ENCODE measurements around the gene ADM. TPM values are rescaled to one million over a fixed set of nuclear protein-coding genes. Genes with fewer than 3 reads are reported as not detected.

Gene ADM
- total RNA-seq, 2 experiments from 2014 or later, result 0.54 to 3.7 TPM

- CTCF ChIA-PET, result interaction anchor here (0.6 to 8.7 kb wide), 35 partner anchors 9 to 1032 kb away, joined by 3 to 91 read pairs (median 5); partner anchors contain the start of gene SBF2
- H3K4me1 Mint-ChIP-seq, result peaks cover 42% of the 10 kb centered on the region
- H3K4me3 Mint-ChIP-seq, result peak overlapping the region; percentile 87
- peaks cover 9% of the 10 kb centered on the region for H3K36me3 Mint-ChIP-seq
- ATAC-seq (no peak), DNase-seq (no peak)
- no peaks in the 10 kb centered on the region for H3K9me3 Mint-ChIP-seq (ENCODE audit: low read depth)
- H3K27me3 Mint-ChIP-seq, result peaks cover 64% of the 10 kb centered on the region
- peak overlapping the region; percentile 78 for H3K27ac Mint-ChIP-seq
These were observed 3.5 kb downstream of the ADM start for GRCh38 chr11:10308201-10308954.

GRCh38 chr11:10309163-10310093, 4.6 kb downstream of the ADM start:
- Mint-ChIP-seq H3K27me3 (peaks cover 56% of the 10 kb centered on the region), H3K4me1 (peaks cover 33% of the 10 kb centered on the region), H3K4me3 (no peak overlapping the region), H3K9me3 (ENCODE audit: low read depth) (no peaks in the 10 kb centered on the region), H3K27ac (no peak overlapping the region), H3K36me3 (peaks cover 9% of the 10 kb centered on the region)
- CTCF ChIA-PET, result interaction anchor here (0.7 to 8.7 kb wide), 11 partner anchors 8 to 561 kb away, joined by 3 to 91 read pairs (median 4); no protein-coding TSS in a partner anchor
- no peak for ATAC-seq
- no peak for DNase-seq

- H3K27ac Mint-ChIP-seq, result no peak overlapping the region
- H3K36me3 Mint-ChIP-seq, result peaks cover 9% of the 10 kb centered on the region
- CTCF ChIA-PET, result interaction anchor here (0.7 to 8.7 kb wide), 7 partner anchors 11 to 562 kb away, joined by 3 to 91 read pairs (median 3); no protein-coding TSS in a partner anchor
- DNase-seq (no peak), ATAC-seq (no peak)
- H3K27me3 Mint-ChIP-seq, result peaks cover 54% of the 10 kb centered on the region
- H3K4me1 Mint-ChIP-seq, result peaks cover 32% of the 10 kb centered on the region
- H3K9me3 Mint-ChIP-seq (ENCODE audit: low read depth), result no peaks in the 10 kb centered on the region
- H3K4me3 Mint-ChIP-seq, result no peak overlapping the region
These were observed 5.5 kb downstream of the ADM start for GRCh38 chr11:10310301-10310841.

- H3K36me3 Mint-ChIP-seq, result peaks cover 2% of the 10 kb centered on the region
- ATAC-seq (no peak), DNase-seq (no peak)
- no peak overlapping the region for H3K4me3 Mint-ChIP-seq
- peaks cover 43% of the 10 kb centered on the region for H3K27me3 Mint-ChIP-seq
- no peak overlapping the region for H3K27ac Mint-ChIP-seq
- H3K4me1 Mint-ChIP-seq, result peaks cover 23% of the 10 kb centered on the region
- no peaks in the 10 kb centered on the region for H3K9me3 Mint-ChIP-seq (ENCODE audit: low read depth)
- CTCF ChIA-PET, result interaction anchor here (1.6 kb wide), 1 partner anchor 8 kb away, joined by 4 read pairs; no protein-coding TSS in a partner anchor
These were observed 6.9 kb downstream of the ADM start for GRCh38 chr11:10311802-10312201.

- DNase-seq (no peak), ATAC-seq (peak; percentile 92)
- H3K36me3 Mint-ChIP-seq, result no peaks in the 10 kb centered on the region
- no peak overlapping the region for H3K4me3 Mint-ChIP-seq
- no peak overlapping the region for H3K27ac Mint-ChIP-seq
- peaks cover 9% of the 10 kb centered on the region for H3K4me1 Mint-ChIP-seq
- H3K9me3 Mint-ChIP-seq (ENCODE audit: low read depth), result no peaks in the 10 kb centered on the region
- CTCF ChIA-PET, result interaction anchor here (0.6 to 1.7 kb wide), 5 partner anchors 10 to 153 kb away, joined by 3 to 5 read pairs (median 4); partner anchors contain the start of gene ADM
- peaks cover 30% of the 10 kb centered on the region for H3K27me3 Mint-ChIP-seq
These were observed 9.6 kb downstream of the ADM start for GRCh38 chr11:10314199-10315072.

- H3K4me1 Mint-ChIP-seq, result peaks cover 7% of the 10 kb centered on the region
- peaks cover 24% of the 10 kb centered on the region for H3K27me3 Mint-ChIP-seq
- CTCF ChIA-PET, result interaction anchor here (1.0 to 1.7 kb wide), 4 partner anchors 11 to 126 kb away, joined by 3 to 5 read pairs (median 4); partner anchors contain the start of gene ADM
- H3K9me3 Mint-ChIP-seq (ENCODE audit: low read depth), result no peaks in the 10 kb centered on the region
- H3K27ac Mint-ChIP-seq, result no peak overlapping the region
- H3K4me3 Mint-ChIP-seq, result no peak overlapping the region
- ATAC-seq (no peak), DNase-seq (no peak)
- H3K36me3 Mint-ChIP-seq, result no peaks in the 10 kb centered on the region
These were observed 10.2 kb downstream of the ADM start for GRCh38 chr11:10315083-10315482.

- peaks cover 4% of the 10 kb centered on the region for H3K4me1 Mint-ChIP-seq
- CTCF ChIA-PET, result interaction anchor here (1.5 to 1.6 kb wide), 2 partner anchors 9 to 560 kb away, joined by 3 to 13 read pairs; no protein-coding TSS in a partner anchor
- H3K27ac Mint-ChIP-seq, result no peak overlapping the region
- H3K4me3 Mint-ChIP-seq, result no peak overlapping the region
- ATAC-seq (no peak), DNase-seq (no peak)
- no peaks in the 10 kb centered on the region for H3K36me3 Mint-ChIP-seq
- no peaks in the 10 kb centered on the region for H3K9me3 Mint-ChIP-seq (ENCODE audit: low read depth)
- H3K27me3 Mint-ChIP-seq, result peaks cover 14% of the 10 kb centered on the region
These were observed 12.4 kb downstream of the ADM start for GRCh38 chr11:10317151-10317755.

- no peak overlapping the region for H3K4me3 Mint-ChIP-seq
- CTCF ChIA-PET, result interaction anchor here (0.6 to 1.6 kb wide), 3 partner anchors 10 to 1071 kb away, joined by 3 to 13 read pairs (median 3); no protein-coding TSS in a partner anchor
- H3K36me3 Mint-ChIP-seq, result no peaks in the 10 kb centered on the region
- ATAC-seq (no peak), DNase-seq (no peak)
- no peaks in the 10 kb centered on the region for H3K9me3 Mint-ChIP-seq (ENCODE audit: low read depth)
- H3K27me3 Mint-ChIP-seq, result peaks cover 9% of the 10 kb centered on the region
- H3K27ac Mint-ChIP-seq, result no peak overlapping the region
- H3K4me1 Mint-ChIP-seq, result peaks cover 8% of the 10 kb centered on the region
These were observed 13.1 kb downstream of the ADM start for GRCh38 chr11:10317776-10318526.

- ATAC-seq (no peak), DNase-seq (no peak)
- CTCF ChIA-PET, result interaction anchor here (0.6 to 1.6 kb wide), 2 partner anchors 10 to 1072 kb away, joined by 3 to 13 read pairs; no protein-coding TSS in a partner anchor
- peaks cover 8% of the 10 kb centered on the region for H3K4me1 Mint-ChIP-seq
- no peak overlapping the region for H3K4me3 Mint-ChIP-seq
- H3K36me3 Mint-ChIP-seq, result no peaks in the 10 kb centered on the region
- no peak overlapping the region for H3K27ac Mint-ChIP-seq
- H3K27me3 Mint-ChIP-seq, result peaks cover 11% of the 10 kb centered on the region
- no peaks in the 10 kb centered on the region for H3K9me3 Mint-ChIP-seq (ENCODE audit: low read depth)
These were observed 13.6 kb downstream of the ADM start for GRCh38 chr11:10318527-10318802.

GRCh38 chr11:10319702-10320558, 15.1 kb downstream of the ADM start:
- Mint-ChIP-seq H3K4me3 (no peak overlapping the region), H3K4me1 (peaks cover 4% of the 10 kb centered on the region), H3K27ac (no peak overlapping the region), H3K36me3 (no peaks in the 10 kb centered on the region), H3K9me3 (ENCODE audit: low read depth) (no peaks in the 10 kb centered on the region), H3K27me3 (peaks cover 16% of the 10 kb centered on the region)
- DNase-seq (no peak), ATAC-seq (no peak)
- CTCF ChIA-PET, result interaction anchor here (0.6 to 3.1 kb wide), 5 partner anchors 12 to 1738 kb away, joined by 3 to 28 read pairs (median 4); partner anchors contain the start of genes ADM and RNF141

Measured in activated CD8-positive, alpha-beta memory T cell treated with anti-CD3 and anti-CD28 coated beads, Interleukin-2, amount 10 ng/mL, durations not matched to agents 7 days and 5 days (primary cell).